CD4-positive, alpha-beta T cell treated with Interleukin-21 for 1 hour (primary cell): ENCODE measurements around the gene FKBP1A.
A peak's percentile ranks its signal among the peaks of the same experiment; 100 is the strongest.
"Not testable (repeated sequence)": the region's sequence is repeated elsewhere in the genome, so short reads cannot be mapped to it uniquely, and the experiment has no call there.

ENCODE experiments used
- DNase-seq: peaks from one replicate; pipeline ENCODE4 v3.0.0-alpha.2; 2020

The FKBP1A gene

GRCh38 chr20:1415667-1416468 lies 23.0 kb upstream of the FKBP1A start:
- DNase-seq = no peak

- no peak for DNase-seq
Measured at GRCh38 chr20:1414982-1415381, 22.1 kb upstream of the FKBP1A start.

- no peak for DNase-seq
Measured at GRCh38 chr20:1405801-1406200, 12.9 kb upstream of the FKBP1A start.

GRCh38 chr20:1403624-1404023 lies 10.8 kb upstream of the FKBP1A start:
- DNase-seq = no peak

GRCh38 chr20:1402149-1402548 lies 9.3 kb upstream of the FKBP1A start:
- no peak for DNase-seq

- no peak for DNase-seq
Measured at GRCh38 chr20:1401451-1401907, 8.6 kb upstream of the FKBP1A start.

- not testable (repeated sequence) for DNase-seq
Measured at GRCh38 chr20:1399678-1400366, 7.0 kb upstream of the FKBP1A start.

DNA sequence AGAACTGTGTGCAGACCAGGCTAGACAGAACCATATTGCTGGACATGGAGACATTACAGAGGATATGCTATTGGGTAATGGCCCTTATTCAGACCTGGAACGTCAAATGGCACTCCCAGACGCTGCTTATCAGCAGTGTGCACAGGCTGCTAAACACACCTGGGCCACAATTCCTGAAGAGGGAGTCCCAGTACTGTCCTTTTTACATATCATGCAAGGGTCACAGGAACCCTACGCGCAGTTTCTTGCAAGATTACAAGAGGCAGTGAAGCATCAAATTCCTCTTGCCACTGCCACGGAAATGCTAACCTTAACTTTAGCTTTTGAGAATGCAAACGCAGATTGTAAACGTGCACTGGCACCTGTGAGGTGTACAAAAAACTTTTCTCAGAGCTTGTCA lies 5.3 kb upstream of the FKBP1A start:
- not testable (repeated sequence) for DNase-seq

DNA sequence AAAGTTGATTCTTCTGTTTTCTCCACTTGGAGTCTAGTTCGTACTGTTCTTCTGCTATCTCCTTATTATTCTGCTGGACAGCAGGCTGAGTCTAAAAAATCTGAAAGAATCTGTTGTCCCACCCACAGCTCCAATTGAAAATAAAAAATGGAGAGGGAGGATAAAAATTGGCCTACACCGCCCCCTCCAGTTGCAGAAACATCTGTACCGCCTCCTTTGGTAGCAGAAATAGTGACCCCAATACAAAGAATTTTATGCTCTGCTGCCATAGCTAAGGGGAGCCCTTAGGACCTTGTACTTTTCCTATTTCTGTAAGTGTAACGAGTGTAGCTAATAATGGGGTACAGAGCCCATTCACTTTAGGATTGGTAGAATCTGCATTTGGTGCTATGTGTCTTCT lies 4.9 kb upstream of the FKBP1A start:
- DNase-seq = no peak

GRCh38 chr20:1396702-1397101 lies 3.8 kb upstream of the FKBP1A start:
- DNase-seq = no peak

- no peak for DNase-seq
Measured at GRCh38 chr20:1396264-1396663, 3.4 kb upstream of the FKBP1A start.

DNA sequence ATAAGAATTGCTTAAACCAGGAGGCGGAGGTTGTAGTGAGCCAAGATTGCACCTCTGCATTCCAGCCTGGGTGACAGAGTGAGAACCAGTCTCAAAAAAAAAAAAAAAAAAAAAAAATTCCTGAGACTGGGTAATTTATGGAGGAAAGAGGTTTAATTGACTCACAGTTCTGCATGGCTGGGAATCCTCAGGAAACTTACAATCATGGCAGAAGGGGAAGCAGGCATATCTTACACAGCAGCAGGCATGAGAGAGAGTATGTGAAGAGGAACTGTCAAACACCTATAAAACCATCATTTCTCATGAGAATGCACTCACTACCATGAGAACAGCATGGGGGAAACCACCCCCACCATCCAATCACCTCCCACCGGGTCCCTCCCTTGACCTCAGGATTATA lies 1.8 kb upstream of the FKBP1A start:
- DNase-seq = no peak

DNA sequence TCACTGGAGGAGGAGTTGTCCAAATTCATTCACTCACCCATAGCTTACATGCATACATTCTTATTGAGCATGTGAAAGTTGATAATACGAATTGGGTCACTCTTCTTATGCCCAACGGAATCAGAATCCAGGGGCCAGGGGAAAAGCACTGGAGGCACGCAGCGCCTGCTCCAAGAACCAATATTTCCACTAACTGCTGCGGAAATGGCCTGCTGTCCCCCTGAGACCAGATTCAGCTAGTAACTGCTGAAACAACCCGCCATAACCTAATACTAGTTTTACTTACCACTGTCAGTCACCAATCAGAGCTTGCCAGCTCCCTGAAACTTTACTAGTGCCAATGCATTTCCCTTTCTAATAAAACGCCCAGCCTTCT lies 641 bp upstream of the FKBP1A start:
- DNase-seq = no peak

DNA sequence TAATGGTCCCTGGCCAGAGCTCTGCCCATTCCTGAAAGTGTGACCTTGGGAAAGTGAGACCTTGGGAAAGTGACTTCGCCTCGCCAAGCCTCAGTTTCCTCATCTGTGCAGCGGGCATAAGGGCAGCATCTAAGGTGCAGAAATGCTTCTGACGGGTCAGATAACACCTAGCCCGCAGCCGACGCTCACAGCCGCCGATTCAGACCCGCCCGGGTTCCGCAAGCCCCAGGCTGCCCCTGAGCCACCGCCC lies 486 bp downstream of the FKBP1A start:
- DNase-seq = no peak

DNA sequence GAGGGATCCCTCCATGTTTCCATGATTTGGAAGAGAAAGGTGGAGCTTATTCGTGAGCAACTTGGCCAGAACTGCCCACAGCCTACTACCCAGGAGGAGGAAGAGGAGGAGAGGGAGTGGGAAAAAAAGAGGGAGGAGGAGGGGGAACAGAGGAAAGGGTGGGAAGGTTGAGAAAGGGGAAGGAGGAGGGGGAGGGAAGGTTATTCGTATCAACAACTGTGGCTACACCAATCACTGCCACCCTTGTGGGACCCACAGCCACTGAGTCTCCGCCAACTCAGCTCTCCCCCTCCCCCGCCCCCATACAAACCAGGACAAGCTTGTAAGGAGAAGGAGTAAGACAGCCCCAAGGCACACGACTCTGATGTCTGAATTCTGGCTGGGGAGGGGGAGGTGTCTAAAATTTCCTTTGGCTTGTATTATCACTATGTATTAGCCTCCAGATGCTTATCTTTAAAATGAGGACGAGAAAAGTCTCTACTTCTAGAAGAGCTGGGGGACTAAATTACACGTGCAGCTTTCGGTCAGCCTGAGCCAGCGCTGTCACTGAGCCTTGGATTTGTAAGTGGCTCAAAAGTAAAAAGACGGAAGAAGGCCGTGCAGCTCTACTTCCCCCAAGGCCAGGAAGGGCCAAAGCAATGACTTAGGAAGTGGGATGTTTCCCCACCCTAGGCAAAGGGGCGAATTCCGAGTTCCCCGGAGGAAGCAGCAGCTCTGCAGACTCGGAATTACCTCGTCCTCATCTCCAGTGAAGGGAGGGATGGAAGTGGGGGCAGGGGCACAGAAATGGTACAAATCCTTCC lies 1.0 kb downstream of the FKBP1A start:
- peak; percentile 9 for DNase-seq

GRCh38 chr20:1390581-1391403 lies 2.1 kb downstream of the FKBP1A start:
- peak; percentile 12 for DNase-seq

DNA sequence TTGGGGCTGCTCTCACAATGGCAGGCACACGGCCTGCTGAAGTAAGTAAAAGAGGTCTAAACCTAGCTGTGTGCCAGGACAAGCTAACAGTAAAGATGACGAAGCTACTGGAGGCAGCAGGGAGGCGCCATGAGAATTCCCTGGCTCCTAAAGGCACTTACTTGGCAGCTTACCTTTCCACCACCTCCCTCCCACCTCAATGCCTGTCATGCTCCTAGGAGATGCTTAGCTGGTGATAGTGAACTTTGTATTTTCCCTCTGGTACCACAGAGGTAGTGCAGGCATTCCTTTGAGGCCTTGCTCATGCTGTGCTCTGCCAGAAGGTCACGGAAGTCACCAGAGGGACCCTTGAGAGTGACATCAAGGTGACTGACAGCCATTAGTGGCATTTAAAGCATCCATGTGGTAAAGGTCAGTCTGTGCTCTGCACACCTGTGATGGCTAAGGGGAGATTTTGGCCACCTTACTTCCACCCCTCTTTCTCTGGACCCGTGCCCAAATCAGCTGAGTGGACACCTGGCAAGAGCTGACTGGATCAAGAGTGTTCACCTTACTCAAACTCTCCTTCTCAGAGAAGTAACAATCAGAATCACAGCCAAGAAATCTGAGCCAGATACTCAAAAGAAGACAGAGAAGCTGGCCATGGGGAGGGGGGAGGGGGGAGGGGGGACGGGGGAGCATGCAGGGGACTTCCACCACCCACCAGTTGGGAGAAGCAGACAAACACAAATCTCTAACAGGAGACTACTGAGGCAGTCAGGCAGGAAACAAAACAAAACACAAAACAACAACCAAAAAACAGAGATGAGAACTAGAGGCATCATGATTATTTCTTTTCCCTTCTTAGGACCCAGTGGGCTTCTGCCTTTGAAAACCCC lies 2.9 kb downstream of the FKBP1A start:
- peak; percentile 24 for DNase-seq

DNA sequence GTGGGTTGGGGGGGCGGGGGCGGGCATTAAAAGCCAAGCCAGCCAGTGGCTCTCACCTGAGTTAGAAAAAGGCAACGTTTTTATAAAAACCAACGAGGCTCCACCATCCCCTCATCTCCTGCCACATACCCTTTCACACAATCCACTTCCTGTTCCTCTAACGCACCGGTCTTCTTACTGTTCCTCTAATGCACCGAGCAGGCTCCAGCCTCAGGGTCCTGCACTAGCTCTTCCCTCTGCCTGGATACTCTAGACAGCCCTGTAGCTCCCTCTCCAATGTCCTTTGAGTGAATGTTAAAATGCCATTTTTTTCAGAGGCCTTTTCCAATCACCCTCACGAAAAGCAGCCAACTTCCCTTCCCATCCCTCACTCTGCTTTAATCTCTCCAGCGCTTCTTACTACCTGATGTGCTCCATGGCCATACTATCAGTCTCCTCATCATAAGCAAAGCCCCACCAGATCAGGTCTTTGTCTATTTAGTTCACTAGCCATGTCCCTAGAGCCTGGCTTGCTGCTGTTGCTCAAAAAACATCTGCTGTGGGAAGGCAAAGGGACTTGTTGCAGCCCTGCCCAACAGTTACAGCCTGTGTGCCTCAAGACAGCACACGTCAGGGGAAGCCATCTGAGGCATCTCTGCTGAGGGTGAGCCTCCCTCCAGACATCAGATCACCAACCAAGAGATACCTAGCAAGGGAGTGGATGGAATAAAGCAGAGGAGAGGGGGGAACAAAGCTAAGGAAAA lies 3.9 kb downstream of the FKBP1A start:
- no peak for DNase-seq

DNA sequence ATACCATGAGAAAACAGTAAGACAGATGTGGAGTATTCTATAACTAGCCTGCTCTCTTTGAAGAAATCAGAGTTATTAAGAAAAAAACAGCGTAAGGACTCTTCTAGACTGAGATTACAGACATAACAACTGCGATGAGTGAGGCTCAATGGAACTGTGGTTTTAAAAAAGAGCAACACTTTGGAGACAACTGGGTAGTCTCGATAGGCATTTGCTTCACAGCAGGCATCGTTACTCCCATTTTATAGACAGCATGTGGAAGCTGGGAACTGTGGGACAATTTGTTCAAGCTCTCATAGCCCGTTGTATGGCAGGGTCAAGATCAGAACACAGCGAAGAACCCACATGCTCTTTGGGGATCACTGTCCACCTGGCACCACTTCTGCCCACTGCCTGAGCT lies 4.6 kb downstream of the FKBP1A start:
- no peak for DNase-seq

DNA sequence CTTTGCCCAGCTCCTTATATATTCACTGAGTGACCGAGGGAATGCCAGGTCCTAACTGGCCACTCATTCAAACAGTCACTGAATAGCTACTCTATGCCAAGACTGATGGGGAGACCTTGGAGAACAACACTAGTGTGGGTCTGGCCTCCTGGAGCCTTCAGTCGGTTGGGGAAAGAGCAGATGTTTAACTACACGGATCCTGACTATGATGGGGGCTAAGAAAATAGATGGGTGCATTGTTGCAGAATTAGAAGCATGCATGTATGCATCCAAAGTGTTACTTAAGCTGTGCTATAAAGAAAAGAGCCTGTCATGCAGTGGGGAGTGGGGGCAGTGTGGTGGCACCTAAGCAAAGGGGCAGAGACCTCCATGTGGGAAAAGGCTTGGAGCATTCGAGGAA lies 6.5 kb downstream of the FKBP1A start:
- no peak for DNase-seq
